CD4-positive, alpha-beta T cell treated with Interleukin-4 for 4 hours (primary cell): ENCODE results near the gene FAM53A.
A peak's percentile ranks its signal among the peaks of the same experiment; 100 is the strongest.

ENCODE experiments used
- DNase-seq: peaks from one replicate; pipeline ENCODE4 v3.0.0-alpha.2; 2020

The FAM53A gene

GRCh38 chr4:1683736-1684505, at the start of gene FAM53A:
Gene FAM53A (minus strand): TSS chr4:1684313. CDS start chr4:1668741, 15,572 bp downstream.
- peak; percentile 87 for DNase-seq

DNA sequence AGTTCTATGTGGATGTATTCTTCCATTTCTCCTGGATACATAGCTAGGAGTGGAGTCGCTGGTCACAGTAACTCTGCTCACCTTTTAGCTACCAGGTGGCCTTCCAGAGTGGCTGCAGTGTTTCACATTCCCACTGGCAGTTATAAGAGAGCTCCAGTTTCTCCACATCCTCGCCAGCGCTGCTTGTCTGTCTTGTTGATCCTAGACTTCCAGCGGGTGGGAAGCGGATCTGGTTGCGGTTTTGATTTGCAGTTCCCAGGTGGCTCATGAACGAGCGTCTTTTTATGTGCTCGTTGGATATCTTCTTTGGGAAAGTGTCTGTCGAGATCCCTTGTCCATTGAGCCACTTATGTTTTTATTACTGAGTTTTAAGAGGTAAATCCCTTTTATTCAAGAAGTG, 48.8 kb upstream of the FAM53A start:
- no peak for DNase-seq

DNA sequence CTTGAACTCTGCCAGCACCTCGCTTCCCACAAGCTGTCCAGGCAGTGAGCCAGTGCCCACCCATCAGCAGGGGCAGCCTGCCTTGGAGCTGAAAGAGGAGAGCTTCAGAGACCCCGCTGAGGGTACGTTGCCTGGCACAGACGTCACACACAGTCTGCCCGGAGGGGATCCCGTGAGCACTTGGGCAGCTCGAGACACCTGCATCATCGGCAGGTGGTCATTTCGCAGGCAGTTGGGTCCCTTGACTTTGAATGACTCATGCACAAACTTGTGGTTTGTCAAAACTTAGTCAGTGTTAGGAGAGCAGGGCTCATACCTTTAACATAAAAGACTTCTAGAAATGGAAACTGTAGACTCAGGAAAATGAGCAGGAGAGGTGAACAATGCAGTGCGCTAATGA, 47.1 kb upstream of the FAM53A start:
- DNase-seq, result no peak

DNA sequence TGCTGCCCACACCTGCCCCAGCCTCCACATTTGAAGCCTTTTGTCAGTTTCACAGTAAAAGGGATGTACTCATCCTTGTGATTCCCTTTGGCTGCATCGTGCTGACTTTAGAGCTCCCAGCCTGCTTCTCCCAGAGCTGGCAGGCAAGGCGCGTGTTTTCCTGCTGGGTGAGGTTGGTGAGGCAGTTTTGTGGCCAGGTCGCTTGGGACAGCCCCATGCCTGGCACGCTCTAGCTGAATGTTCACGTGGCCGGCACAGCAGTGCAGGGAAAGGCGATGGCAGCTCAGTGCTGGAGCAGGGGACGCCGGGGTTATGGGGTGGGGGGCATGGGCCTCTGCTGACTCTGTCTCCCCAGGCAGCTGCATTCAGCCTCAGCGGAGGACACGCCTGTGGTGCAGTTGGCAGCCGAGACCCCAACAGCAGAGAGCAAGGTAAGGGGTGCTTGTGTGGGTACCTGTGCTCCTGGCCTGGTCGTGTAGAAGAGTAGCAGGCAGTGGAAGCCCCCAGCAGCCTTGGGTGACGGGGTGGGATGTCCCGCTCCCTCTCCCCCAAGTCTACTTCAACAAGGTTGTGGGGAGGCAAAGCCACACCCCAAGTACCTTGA, 46.5 kb upstream of the FAM53A start:
- DNase-seq, result no peak

DNA sequence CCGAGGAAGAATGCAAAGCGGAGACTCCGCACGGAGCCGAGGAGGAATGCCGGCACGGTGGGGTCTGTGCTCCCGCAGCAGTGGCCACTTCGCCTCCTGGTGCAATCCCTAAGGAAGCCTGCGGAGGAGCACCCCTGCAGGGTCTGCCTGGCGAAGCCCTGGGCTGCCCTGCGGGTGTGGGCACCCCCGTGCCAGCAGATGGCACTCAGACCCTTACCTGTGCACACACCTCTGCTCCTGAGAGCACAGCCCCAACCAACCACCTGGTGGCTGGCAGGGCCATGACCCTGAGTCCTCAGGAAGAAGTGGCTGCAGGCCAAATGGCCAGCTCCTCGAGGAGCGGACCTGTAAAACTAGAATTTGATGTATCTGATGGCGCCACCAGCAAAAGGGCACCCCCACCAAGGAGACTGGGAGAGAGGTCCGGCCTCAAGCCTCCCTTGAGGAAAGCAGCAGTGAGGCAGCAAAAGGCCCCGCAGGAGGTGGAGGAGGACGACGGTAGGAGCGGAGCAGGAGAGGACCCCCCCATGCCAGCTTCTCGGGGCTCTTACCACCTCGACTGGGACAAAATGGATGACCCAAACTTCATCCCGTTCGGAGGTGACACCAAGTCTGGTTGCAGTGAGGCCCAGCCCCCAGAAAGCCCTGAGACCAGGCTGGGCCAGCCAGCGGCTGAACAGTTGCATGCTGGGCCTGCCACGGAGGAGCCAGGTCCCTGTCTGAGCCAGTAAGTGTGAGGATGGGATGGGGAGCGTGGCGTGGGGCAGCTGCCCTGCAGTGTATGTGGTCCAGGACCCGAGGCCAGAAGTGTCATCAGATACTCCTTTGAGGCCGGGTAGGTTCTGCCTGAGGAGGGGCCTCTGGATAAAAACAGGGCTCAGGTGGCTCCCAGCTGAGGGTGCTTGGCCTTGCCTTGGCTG, 44.2 kb upstream of the FAM53A start:
- no peak for DNase-seq

- no peak for DNase-seq
Observed at GRCh38 chr4:1727117-1728031, 43.3 kb upstream of the FAM53A start.

- DNase-seq, result peak; percentile 87
Observed at GRCh38 chr4:1726146-1726934, 42.2 kb upstream of the FAM53A start.

DNA sequence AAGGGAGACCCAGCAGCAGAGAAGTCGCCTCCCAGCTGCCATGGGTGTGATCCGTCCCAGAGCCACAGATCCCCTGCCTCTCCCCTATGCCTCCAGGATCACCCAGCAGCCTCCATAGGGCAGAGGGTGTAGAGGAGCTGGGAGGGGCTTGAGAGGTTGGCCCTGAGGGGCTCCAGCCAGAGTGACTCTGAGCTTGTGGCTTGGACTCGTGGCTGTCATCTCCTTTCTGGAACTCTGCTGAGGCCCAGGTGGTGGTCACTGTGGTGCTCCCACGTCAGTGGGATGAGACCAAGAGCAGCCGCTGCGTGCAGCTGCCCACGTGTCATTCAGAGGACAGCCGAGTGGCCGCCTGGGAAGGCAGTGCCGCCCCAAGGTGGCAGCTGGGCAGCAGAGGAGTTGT, 41.4 kb upstream of the FAM53A start:
- no peak for DNase-seq

DNA sequence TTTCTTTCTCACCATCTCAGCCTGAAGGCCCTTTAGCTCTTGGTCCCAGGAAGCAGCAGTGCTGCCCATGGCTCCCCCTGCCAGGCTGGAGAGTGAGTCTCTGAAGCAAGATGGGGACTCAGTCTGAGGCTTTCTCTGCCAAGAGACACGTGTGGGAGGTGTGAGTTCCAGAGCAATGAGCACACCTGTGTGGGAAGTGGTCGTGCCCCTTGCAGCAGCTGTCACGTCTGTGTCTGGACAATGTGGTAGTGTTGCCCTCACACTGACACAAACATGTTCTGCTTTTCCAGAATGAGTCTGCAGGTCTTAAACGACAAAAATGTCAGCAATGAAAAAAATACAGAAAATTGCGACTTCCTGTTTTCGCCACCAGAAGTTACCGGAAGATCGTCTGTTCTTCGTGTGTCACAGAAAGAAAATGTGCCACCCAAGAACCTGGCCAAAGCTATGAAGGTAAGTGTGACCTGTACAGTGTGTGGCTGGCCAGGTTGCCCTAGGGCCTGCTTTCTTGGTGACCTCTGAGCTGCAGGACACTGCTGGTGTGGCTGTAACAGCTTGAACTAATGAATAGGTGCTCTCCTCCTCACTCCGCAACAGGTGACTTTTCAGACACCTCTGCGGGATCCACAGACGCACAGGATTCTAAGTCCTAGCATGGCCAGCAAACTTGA, 39.2 kb upstream of the FAM53A start:
- DNase-seq, result peak; percentile 62

DNA sequence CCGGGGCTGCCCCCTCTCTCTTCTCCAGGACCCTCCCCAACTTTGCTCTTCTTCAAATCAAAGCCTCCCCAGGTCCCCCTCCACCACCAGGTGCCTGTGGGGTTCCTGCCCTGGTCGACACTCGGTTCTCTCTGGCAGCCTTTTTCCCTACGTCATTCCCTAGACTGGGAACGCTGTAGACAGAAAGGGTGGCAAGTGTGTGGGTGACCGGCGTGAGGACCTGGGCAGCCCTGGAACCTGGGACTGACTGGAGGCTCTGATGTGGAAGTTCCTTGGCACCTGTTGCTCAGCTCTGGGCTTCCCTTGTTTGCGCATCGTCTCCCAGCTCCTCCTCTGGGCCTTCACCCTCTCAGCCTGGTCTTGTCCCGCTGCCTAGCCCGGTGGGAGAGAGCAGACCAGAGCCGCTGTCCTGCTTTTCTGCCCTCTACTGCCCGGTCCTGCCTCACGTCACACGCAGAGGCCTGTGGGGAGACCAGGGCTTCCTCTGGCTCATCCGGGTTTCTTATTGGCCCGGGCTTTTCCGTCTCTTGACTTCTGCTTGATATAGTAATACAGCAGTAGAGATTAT, 38.5 kb upstream of the FAM53A start:
- no peak for DNase-seq

DNA sequence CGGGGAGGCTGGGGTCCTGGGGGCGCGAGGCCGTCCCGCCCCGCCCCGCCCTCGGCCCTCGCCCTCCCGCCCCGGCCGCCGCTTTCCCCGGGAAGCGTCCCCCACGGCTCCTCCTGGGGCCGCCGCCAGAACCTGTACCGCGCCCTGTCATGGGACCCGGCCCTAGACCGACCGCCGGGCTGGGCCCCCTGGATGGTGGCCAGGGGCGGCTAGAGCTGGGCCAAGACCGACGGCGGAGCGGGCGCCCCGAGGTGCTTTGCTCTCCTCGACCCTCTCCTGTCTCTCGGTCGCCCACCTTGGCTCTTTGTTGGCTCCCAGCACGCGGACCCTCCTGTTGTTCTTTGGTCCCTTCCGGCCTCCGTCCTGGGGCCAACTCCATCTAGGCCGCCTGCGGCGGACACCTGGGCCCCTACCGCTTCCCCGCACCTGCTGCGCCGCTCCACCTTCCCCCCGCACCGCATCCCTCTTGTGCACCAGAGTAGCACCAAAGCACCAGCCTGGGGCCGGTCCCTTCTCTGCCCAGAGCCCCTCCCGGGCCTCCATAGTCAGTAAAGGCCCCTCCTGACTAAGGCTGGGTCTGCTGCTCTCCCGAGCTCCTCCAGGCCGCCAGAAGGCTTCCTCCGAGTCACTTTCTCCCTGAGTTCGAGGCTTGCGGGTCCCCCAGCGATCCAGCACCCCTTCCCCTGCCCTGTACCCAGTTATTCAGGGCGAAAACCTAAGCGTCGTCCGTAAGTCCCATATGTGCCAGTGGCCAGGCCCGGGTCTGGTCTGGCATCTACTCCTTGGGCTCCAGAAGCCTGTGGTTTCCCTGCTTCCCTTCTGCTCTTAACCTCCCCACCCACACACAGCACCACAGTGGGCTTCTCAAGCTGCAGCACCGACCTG, 37.8 kb upstream of the FAM53A start:
- DNase-seq, result no peak

- peak; percentile 98 for DNase-seq
Observed at GRCh38 chr4:1721003-1721665, 37.0 kb upstream of the FAM53A start, which contains the start of the genes TACC3 and TMEM129. Gene TACC3 (plus strand): TSS chr4:1721521. CDS start chr4:1723422, 1,901 bp downstream. Gene TMEM129 (minus strand): TSS chr4:1721323. CDS start chr4:1720837, 486 bp downstream.

DNA sequence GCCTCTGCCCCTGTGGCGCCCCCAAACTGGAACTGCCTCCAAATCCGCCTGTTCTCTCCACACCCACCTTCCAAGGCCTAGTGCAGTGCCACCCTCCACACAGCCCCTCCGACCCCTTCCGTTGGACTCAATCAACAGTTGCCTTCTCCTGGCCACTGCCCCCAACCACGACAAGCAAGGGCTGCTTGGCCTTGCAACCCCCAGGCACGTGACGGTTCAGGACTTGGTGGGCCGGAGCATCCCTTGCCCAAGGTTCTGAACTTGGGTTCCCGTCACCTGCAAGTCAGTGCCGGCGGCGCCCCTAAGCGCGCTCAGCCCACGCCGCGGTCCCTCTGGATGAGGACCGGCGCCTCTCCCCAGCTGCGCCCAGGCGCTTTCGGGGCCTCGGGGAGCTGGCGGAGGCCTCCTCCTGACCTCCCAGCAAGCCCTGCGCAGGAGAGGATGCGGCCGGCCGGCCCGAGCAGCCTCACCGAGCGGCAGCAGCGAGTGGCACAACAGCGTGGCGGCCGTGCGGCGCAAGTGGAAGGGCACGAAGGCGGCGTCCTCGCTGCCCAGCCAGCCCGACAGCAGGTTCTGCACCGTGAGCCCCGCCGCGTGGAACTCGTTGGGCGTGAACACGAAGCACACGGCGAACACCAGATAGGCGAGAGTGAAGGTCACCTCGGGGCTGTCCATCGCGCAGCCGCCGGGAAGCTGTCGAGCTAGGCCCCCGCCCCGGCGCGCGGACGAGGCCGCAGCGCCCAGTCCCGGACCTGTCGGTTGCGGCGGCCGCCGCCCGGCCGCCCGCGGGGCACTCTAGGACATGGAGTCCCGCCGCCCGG, 36.3 kb upstream of the FAM53A start:
- DNase-seq, result no peak

DNA sequence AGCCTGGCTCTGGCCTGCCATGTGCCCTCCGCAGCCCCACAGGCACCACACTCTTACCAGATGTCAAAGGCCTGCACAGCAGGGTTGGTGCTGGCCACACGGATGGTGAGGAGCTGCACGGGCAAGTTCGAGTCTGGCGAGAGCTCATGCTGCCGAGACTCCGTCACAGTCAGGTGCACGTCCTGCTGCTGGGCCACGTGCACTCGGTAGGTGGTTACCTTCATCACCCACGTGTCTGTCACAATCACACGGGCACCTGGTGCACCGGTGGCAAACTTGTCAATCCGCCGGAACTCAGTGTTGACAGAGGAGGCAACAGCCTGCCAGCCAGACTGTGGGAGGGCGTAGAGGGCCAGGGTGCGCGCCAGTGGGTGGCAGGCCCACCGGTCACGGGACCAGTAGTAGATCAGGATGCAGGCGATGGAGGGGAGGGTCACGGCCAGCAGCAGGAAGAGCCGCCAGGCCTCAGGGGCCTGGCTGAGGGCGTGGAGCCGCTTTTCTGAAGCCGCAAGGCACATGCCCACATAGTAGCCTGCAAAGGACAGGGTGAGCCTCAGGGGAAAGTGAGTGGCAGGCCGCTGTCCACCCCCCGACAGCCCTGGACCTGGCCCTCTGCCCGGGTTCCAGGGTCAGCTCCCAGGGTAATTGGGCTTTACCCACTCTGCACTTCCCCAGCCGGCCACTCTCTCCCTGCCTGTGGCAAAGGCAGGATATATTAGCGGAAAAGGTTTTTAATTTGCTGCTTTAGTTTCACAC, 34.2 kb upstream of the FAM53A start:
- no peak for DNase-seq

DNA sequence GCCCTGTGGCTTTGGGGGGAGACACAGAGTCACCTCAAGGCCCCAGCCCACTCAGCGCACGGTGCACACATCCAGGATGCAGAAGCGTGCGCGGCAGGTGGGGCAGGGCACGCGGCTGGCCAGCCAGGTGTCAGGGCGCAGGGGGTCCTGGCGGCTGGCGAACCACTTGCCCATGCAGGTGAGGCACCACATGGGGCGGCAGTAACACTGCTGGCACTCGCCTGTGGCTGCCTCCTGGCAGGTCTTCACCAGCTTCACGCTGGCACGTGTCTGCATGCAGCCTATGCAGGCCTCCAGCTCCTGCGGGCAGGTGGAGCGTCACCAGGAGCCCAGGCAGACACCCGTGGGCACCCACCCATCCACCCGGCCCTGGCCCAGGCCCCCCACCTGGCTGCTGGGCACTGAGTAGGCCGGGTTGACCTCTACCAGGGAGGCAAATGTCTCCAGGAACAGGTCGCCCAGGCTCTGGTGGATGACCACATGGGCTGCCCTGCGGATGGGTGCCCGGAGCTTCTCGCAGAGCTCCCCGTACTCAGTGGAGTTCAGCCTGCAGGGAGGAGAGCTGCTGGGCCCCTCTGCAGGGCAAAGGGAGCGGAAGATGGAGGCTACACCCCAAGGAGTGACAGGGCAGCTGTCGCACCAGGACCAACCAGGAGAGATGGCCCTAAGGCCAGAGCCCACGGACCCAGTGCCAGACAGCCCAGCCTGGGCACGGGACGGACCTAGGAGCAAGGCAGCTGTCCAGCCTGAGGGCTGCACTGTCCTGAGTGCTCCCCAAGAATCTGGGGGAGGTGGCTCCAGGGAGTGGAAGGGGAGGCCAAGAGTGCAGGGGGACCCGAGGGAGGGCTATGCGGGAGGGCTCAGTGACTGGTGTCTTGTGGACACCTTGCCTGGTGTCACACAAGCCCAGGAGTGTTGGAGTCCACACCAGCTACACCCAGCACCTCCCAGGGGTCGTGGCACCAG, 33.3 kb upstream of the FAM53A start:
- no peak for DNase-seq
